ENCODE data around the gene ROBO3.

GRCh38 chr11:124899383-124900145 lies 34.3 kb downstream of the ROBO3 start:
- TF ChIP-seq, protein P1, sequence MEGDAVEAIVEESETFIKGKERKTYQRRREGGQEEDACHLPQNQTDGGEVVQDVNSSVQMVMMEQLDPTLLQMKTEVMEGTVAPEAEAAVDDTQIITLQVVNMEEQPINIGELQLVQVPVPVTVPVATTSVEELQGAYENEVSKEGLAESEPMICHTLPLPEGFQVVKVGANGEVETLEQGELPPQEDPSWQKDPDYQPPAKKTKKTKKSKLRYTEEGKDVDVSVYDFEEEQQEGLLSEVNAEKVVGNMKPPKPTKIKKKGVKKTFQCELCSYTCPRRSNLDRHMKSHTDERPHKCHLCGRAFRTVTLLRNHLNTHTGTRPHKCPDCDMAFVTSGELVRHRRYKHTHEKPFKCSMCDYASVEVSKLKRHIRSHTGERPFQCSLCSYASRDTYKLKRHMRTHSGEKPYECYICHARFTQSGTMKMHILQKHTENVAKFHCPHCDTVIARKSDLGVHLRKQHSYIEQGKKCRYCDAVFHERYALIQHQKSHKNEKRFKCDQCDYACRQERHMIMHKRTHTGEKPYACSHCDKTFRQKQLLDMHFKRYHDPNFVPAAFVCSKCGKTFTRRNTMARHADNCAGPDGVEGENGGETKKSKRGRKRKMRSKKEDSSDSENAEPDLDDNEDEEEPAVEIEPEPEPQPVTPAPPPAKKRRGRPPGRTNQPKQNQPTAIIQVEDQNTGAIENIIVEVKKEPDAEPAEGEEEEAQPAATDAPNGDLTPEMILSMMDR (IDR thresholded peaks at IDR 0.05; ENCODE audit: extremely low read depth in 1 of 2, insufficient read depth in 1 of 2, low read depth in 1 of 2, low read length in 2 of 2): peak; percentile 37 to 40
- no peak for TF ChIP-seq JUN (IDR thresholded peaks at IDR 0.05; ENCODE audit: borderline replicate concordance, insufficient read depth, insufficient read length, low read depth)
- peak; percentile 16 for TF ChIP-seq POLR2A (IDR thresholded peaks at IDR 0.05; ENCODE audit: low read depth, low read length)
